HG03135 (cell line): ENCODE measurements around the gene TCEA2.

Experiments
- ATAC-seq: cut with Tn5 transposase; IDR thresholded peaks from one replicate; pipeline ENCODE4 v1.9.1; 2021; ENCODE audit warnings: mild to moderate bottlenecking, moderate library complexity; ENCODE audit not compliant: unreplicated experiment

Gene TCEA2

DNA sequence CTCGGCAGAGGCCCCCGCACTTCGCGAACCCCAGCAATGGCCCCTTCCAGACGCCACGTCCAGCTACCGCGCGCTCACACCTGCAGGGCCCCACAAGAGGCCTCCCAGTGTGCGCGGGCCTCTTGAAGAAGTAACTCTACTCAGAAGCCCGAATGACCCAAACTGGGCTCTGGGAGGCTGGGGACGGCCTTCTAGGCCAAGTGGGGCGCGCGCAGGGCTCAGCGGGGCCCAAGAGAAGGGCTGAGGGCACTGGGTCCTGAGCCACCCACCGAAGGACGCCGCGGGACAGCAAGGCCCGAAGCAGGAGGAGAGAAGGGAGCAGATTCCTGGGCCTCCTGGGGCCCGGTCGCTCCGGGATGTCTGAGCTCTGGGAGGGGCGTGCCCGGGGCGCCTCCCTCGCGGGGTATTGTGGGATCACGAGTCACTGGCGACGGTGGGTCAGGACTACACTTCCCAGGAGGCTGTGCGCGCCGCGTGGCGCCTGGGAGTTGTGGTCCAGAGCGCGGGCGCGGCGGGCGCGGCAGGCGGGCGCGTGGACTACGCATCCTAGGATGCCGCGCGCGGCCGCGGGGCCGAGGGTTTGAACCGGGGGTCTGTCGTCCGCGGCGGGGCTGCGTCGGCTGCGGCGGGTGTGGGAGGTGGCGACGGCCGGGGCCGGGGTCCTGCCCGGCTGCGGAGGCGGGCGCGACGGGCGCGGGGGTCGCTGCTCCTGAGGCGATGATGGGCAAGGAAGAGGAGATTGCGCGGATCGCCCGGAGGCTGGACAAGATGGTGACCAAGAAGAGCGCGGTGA, at the start of gene TCEA2:
TSS of gene TCEA2 (plus strand) at position 603 of the 793 bp plus-strand sequence. CDS start at position 718, 115 bp downstream.
- peak; percentile 69 for ATAC-seq

DNA sequence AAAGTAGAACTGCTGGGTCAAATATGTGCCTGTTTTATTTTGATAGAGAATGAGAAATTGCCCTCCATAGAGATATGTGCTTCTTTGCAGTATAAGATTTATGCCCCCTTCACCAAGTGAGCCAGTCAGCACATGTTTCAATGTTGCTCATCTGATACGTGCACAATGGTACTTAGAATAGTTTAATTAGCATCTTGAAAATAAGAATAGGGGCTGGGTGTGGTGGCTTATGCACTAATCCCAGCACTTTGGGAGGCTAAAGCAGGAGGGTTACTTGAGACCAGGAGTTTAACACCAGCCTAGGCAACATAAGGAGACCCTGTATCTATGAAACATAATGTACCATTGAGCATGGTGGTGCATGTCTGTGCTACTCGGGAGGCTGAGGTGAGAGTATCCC, 47.4 kb upstream of the TCEA2 start:
- no peak for ATAC-seq

GRCh38 chr20:64021124-64021975, 41.6 kb upstream of the TCEA2 start:
- ATAC-seq: no peak

DNA sequence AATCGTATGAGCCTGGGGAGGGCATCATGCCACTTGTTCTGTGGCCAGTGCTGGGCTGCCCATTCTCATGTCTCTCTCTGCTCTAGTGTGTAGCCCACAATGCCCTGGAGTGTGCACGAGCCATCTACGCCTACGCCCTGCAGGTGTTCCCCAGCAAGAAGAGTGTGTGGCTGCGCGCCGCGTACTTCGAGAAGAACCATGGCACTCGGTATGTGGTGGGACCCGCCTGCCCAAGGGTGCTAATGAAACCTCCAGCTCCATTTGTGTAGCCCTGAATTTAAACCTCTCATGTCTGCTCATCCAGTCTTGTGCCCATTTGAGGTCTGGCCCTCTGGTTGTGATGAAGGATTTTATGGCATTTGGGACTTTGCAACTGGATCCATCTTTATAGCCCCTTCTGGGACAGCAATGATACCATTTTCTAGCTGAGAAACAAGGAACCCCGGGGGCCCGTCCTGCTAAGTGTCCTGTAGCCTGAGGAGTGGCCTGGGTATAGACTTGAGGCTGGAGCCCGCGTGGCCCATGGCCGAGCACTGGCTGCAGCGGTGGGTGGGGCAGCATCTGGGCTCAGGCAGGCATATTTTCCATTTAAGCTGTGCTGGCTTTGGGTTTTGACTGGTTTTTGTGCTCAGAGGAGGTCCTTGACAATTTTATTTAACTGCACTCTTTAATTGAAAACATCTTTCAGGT, 40.2 kb upstream of the TCEA2 start:
- no peak for ATAC-seq

DNA sequence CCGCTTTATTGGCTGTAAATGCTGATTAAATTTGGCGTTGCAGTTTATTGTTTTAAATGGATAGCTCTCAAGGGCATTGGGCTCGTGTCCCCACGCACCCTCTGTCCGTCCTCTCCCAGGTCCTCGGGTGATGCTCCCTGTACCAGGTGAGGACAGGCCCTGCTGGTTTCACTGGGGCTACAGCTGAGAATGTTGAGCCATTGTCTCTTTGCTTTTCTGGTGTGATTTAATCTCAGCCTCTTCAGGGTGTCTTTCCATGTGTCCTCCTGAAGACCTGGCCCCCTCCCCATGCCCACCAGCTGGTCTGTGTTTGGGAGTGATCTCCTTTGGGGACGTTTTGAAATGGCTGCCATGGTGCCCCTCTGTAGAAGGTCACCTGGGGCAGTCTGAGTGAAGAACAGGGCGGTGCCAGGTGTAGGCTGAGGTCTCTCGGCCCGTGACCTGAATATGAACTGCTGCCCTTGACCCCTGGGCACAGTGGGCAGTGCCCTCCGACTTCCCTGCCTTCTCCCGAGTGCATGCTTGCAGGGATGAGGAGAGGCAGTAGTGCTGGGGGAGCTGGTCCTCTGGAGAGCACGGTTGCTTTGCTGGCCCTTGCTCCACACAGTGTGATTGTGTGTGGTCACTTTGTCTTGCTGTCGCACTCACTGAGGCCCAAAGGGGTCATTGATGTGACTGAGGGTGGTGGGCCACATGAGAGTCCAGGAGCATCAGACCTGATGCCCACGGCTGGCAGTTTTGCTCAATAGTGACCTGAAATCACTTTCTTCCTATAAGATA, 39.4 kb upstream of the TCEA2 start:
- no peak for ATAC-seq

DNA sequence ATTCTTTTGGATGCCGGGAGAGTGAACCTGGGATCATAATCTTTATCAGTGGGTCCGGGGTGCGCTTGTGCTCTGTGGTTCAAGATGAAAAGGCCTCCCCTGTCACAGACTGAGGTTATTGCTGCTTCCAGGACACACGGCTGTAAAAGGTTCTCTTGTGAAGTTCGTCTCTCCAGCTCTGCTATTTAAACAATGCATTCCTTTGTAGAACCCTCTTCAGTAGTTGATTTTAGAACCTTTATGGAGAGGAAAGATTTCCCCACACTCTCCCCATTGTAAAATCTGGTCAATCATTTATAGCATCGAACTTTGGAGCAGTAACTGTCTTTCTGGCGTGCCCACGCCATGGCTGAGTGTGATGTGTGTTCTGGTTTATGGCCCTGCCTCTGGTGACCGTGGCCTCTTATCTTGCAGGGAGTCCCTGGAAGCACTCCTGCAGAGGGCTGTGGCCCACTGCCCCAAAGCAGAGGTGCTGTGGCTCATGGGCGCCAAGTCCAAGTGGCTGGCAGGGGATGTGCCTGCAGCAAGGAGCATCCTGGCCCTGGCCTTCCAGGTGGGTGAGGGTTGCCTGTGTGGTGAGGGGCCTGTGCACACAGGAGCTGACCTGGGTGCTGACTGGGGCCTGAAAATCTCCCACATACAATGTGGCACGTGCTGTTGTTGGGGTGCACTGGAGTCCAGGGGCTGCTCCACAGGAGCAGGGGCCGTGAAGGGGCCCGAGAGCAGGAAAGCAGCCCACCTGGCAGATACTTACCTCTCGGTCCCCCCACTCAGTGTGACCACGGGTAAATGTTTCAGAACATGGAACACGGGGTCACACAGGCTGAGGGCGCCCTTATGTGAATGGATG, 38.6 kb upstream of the TCEA2 start:
- ATAC-seq: no peak

- no peak for ATAC-seq
These were observed 37.7 kb upstream of the TCEA2 start for GRCh38 chr20:64025101-64025825.

- no peak for ATAC-seq
These were observed 37.1 kb upstream of the TCEA2 start for GRCh38 chr20:64025826-64026412.

DNA sequence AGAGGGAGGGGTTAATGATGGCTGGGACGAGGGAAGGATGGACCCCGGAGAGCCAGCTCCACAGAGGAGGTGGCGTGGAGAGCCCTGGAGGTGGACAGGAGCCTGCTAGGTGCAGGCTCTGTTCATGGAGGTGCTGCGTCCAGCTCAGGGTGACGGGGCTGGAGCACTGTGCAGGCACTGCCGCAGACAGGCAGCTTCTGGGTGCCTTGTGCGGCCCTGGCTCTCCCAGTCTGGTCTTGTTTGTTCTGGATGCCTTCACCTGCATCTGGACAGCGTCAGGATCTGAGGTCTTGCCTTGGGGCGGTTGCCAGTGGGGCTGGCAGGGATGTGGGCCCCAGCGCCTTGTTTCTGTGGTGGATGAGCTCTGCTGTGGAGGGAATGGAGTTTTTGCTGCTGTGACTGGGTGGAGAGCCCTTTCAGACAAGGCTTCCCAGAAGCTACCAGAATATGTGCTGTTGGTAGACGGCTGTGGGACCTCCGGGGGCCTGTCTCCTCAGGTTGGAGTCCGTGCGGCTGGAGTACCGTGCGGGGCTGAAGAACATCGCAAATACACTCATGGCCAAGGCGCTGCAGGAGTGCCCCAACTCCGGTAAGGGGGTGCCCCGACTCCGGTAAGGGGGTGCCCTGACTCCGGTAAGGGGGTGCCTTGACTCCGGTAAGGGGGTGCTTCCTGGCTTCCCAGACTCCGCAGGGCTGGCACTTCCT, 34.9 kb upstream of the TCEA2 start:
- ATAC-seq: no peak

GRCh38 chr20:64029293-64030117, 33.5 kb upstream of the TCEA2 start:
- no peak for ATAC-seq

GRCh38 chr20:64030371-64031134, 32.4 kb upstream of the TCEA2 start:
- no peak for ATAC-seq

DNA sequence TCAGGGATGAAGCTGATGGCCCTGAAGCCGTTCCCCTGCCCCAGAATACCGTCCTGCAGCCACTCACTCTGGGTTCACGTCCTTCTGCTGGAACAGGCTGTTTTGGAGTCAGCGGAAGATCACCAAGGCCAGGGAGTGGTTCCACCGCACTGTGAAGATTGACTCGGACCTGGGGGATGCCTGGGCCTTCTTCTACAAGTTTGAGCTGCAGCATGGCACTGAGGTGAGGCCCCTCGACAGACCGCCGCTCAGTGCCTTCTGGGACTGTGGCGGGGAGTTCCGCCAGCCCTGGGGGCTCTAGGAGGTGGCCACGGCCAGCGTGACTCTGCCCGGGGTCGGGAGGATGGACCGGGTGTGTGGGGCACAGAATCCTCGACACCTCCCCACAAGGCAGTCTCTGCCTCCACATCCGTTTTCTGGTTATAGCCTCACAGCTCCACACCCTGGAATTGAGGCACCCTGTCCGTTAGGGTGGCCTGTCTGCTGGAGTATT, 31.1 kb upstream of the TCEA2 start:
- no peak for ATAC-seq

DNA sequence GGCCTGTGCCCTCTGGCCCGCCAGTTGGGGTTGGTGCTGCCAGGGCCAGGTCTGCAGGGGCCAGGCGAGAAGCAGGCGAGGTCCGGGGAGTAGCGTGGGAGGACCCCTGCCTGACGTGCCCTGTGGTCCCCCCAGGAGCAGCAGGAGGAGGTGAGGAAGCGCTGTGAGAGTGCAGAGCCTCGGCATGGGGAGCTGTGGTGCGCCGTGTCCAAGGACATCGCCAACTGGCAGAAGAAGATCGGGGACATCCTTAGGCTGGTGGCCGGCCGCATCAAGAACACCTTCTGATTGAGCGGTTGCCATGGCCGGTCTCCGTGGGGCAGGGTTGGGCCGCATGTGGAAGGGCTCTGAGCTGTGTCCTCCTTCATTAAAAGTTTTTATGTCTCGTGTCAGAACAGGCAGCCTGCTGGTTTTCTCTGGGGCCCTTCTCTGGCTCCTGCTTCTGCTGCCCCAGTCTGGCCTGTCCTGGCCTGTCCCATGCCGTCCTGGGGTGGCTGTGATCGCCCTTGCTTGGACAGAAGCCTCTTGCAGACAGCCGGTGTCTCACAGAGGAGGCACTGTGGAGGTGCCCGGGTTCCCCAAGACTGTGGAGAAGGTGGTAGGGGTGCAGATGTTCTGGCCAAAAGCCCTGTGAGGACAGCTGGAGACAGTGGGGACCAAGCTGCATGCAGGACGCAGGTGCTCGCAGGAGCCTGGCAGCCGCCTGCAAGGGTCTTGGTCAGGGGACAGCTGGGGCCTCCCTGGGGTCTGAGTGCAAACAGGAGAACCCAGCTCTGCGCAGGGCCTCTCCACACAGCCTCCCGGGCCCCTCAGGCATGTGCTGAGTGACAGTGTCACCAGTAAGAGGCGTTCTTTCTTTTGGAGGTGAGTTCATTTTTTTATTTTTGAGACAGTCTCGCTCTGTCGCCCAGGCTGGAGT, 30.0 kb upstream of the TCEA2 start:
- no peak for ATAC-seq

DNA sequence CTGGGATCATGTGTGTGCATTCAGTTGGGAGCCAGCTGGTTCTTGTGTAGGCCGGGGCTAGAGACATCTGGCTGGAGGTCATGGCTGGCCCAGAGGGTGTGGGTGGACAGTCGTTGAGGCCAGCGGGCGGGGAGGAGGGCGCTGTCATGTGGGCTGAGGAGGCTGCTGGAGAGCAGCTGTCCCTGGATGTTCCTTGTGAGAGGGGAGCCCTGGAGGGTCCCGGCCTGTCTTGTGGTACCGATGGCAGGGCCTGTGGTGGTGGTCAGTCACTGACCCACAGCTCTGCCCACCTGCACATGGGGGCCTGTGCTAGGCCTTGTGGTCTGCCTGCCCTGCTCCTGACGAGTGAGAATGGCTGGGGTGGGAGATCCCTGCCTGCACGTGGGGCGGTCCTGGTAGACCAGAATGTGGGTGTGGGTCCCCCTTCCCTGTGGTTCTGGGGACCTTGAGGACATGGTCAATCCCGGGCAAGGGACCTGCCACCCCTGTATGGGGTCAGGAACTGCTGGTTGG, 29.0 kb upstream of the TCEA2 start:
- no peak for ATAC-seq
